ENCODE measurements around the gene RFTN1. TPM values are rescaled to one million over a fixed set of nuclear protein-coding genes. Genes with fewer than 3 reads are reported as not detected.

The RFTN1 gene
- total and polyA plus RNA-seq, 2 donors (not counting 1 experiment from before 2014, with no cell fraction given) = 32.4 to 156 TPM

DNA sequence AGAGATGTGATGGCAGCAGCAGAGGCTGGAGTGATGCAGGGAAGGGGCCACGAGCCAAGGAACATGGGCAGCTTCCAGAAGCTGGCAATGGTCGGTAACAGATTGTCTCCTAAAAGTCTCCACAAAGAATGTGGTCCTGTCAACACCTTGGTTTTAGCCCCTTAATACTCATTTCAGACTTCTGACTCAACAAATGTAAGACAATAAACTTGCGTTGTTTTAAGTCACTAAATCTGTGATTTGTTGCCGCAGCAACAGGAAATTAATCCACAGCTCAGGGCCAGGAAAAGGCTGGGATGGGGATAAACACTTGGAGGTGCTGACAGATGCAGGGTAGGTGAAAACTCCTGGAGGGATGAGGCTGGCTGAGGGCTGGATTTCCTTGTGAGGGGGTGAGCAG is 178.6 kb downstream of the RFTN1 start:
- Histone ChIP-seq H3K4me1 (ENCODE audit: control insufficient read depth in 2 of 2, insufficient read depth in 2 of 2, low read length in 2 of 2) (peaks cover 19 to 22% of the 10 kb centered on the region in 2 donors), H4K20me1 (ENCODE audit: control insufficient read depth, insufficient read depth, low read length, poor library complexity, severe bottlenecking) (peaks cover 21% of the 10 kb centered on the region), H3K36me3 (replicated peaks in 1 of 2; ENCODE audit: control extremely low read depth in 1 of 2, control insufficient read depth in 1 of 2, extremely low read depth in 1 of 2, insufficient read depth in 2 of 2, low read length in 1 of 2) (peaks cover 6 to 40% of the 10 kb centered on the region in 2 experiments), H3K4me2 (replicated peaks; ENCODE audit: low read depth, low read length, poor library complexity, severe bottlenecking) (no peak overlapping the region), H3K27me3 (replicated peaks in 1 of 4; ENCODE audit: control extremely low read depth in 1 of 4, control insufficient read depth in 3 of 4, insufficient read depth in 4 of 4, low read length in 3 of 4) (no peaks in the 10 kb centered on the region), H3K79me2 (ENCODE audit: control insufficient read depth, insufficient read depth, low read length) (peaks cover 68% of the 10 kb centered on the region), H3K4me3 (ENCODE audit: control extremely low read depth in 1 of 5, extremely low read depth in 1 of 5, insufficient read depth in 1 of 5, low read depth in 2 of 5, low read length in 4 of 5) (no peak overlapping the region), H3K9ac (ENCODE audit: low read length) (no peak overlapping the region), H3K9me3 (ENCODE audit: control extremely low read depth in 1 of 3, control insufficient read depth in 2 of 3, insufficient read depth in 1 of 3, low read length in 2 of 3) (peaks cover 0 to 10% (median 8%) of the 10 kb centered on the region in 3 donors), H2AFZ (ENCODE audit: insufficient read depth, low read depth, low read length, poor library complexity, severe bottlenecking) (no peak overlapping the region), H3K27ac (ENCODE audit: low read length in 2 of 2) (no peak overlapping the region)
- Mint-ChIP-seq H3K4me1 (peaks cover 24% of the 10 kb centered on the region), H3K4me3 (no peak overlapping the region), H3K27ac (no peak overlapping the region), H3K9me3 (ENCODE audit: insufficient read depth) (peaks cover 6% of the 10 kb centered on the region), H3K27me3 (no peaks in the 10 kb centered on the region)
- ATAC-seq (ENCODE audit: low read depth) (no peak), DNase-seq (no peak)
- WGBS (ENCODE audit: insufficient coverage) = 72% methylated on average over 4 of the region's 4 CpGs
- intact Hi-C loops (cut with micrococcal nuclease) = no loop called here
- ChIA-PET CTCF (no interaction called here), POLR2A (no interaction called here)
- TF ChIP-seq CTCF (IDR thresholded peaks at IDR 0.05) (no peak), EZH2 (IDR thresholded peaks at IDR 0.05; ENCODE audit: borderline replicate concordance, insufficient read depth, low read depth, low read length, poor library complexity, severe bottlenecking) (no peak)

GRCh38 chr3:16332904-16333426 is 180.5 kb downstream of the RFTN1 start:
- TF ChIP-seq EZH2 (IDR thresholded peaks at IDR 0.05; ENCODE audit: borderline replicate concordance, insufficient read depth, low read depth, low read length, poor library complexity, severe bottlenecking) (no peak), CTCF (IDR thresholded peaks at IDR 0.05) (no peak)
- WGBS (ENCODE audit: insufficient coverage) = no CpG with 5 or more reads among the region's 1 CpG
- peaks cover 2 to 3% of the 10 kb centered on the region in 2 donors for H3K4me1 ChIP-seq (ENCODE audit: control insufficient read depth in 2 of 2, insufficient read depth in 2 of 2, low read length in 2 of 2)
- H3K36me3 ChIP-seq (replicated peaks in 1 of 2; ENCODE audit: control extremely low read depth in 1 of 2, control insufficient read depth in 1 of 2, extremely low read depth in 1 of 2, insufficient read depth in 2 of 2, low read length in 1 of 2) = peaks cover 6 to 43% of the 10 kb centered on the region in 2 experiments
- DNase-seq (no peak), ATAC-seq (ENCODE audit: low read depth) (no peak)
- H3K4me2 ChIP-seq (replicated peaks; ENCODE audit: low read depth, low read length, poor library complexity, severe bottlenecking) = no peak overlapping the region
- H3K4me3 ChIP-seq (ENCODE audit: control extremely low read depth in 1 of 5, extremely low read depth in 1 of 5, insufficient read depth in 1 of 5, low read depth in 2 of 5, low read length in 4 of 5) = no peak overlapping the region
- POLR2A ChIA-PET = no interaction called here
- CTCF ChIA-PET = interaction anchor here (0.8 to 0.9 kb wide), 2 partner anchors 15 to 16 kb away, joined by 3 read pairs; no protein-coding TSS in a partner anchor
- H3K79me2 ChIP-seq (ENCODE audit: control insufficient read depth, insufficient read depth, low read length) = peaks cover 57% of the 10 kb centered on the region
- no peaks in the 10 kb centered on the region for H3K27me3 ChIP-seq (replicated peaks in 1 of 4; ENCODE audit: control extremely low read depth in 1 of 4, control insufficient read depth in 3 of 4, insufficient read depth in 4 of 4, low read length in 3 of 4)
- peaks cover 21% of the 10 kb centered on the region for H4K20me1 ChIP-seq (ENCODE audit: control insufficient read depth, insufficient read depth, low read length, poor library complexity, severe bottlenecking)
- no peak overlapping the region for H3K4me3 Mint-ChIP-seq
- H3K27ac ChIP-seq (ENCODE audit: low read length in 2 of 2) = no peak overlapping the region
- peaks cover 0 to 10% (median 8%) of the 10 kb centered on the region in 3 donors for H3K9me3 ChIP-seq (ENCODE audit: control extremely low read depth in 1 of 3, control insufficient read depth in 2 of 3, insufficient read depth in 1 of 3, low read length in 2 of 3)
- no peak overlapping the region for H3K9ac ChIP-seq (ENCODE audit: low read length)
- no peaks in the 10 kb centered on the region for H3K27me3 Mint-ChIP-seq
- H3K9me3 Mint-ChIP-seq (ENCODE audit: insufficient read depth) = peaks cover 6% of the 10 kb centered on the region
- H3K4me1 Mint-ChIP-seq = peaks cover 5% of the 10 kb centered on the region
- H2AFZ ChIP-seq (ENCODE audit: insufficient read depth, low read depth, low read length, poor library complexity, severe bottlenecking) = no peak overlapping the region
- H3K27ac Mint-ChIP-seq = no peak overlapping the region
- intact Hi-C loops (cut with micrococcal nuclease) = no loop called here
